Lung (tissue), 12 donors: ENCODE measurements around the gene VWA5A. TPM values are rescaled to one million over a fixed set of nuclear protein-coding genes. Genes with fewer than 3 reads are reported as not detected.

Experiments
- ATAC-seq: fragments of 200-7000 bp; cut with Tn5 transposase; one replicate; pipeline ENCODE4 v1.9.1; 2020; ENCODE audit warnings: moderate number of reproducible peaks; ENCODE audit not compliant: insufficient read depth, low FRiP score
- DNase-seq, 3 donors: peaks; one replicate each; pipeline ENCODE4 v3.0.0-alpha.2; 2013 to 2017
- H3K27ac ChIP-seq, 2 donors: one replicate each; pipeline ENCODE4 v1.5.1; 2013; ENCODE audit warnings: mild to moderate bottlenecking in 2 of 2, moderate library complexity in 2 of 2, control low read depth in 1 of 2, inconsistent platforms in 1 of 2, low read depth in 1 of 2, low read length in 1 of 2
- H3K27me3 ChIP-seq, 3 donors: one replicate each; pipeline ENCODE4 v1.5.1; 2013; ENCODE audit warnings: low read length in 2 of 3; ENCODE audit not compliant: control insufficient read depth in 3 of 3, insufficient read depth in 3 of 3
- H3K36me3 ChIP-seq, 4 donors: one replicate each; pipeline ENCODE4 v1.5.1; 2013; ENCODE audit warnings: low read length in 4 of 4, mild to moderate bottlenecking in 1 of 4, moderate library complexity in 1 of 4; ENCODE audit not compliant: control insufficient read depth in 4 of 4, insufficient read depth in 4 of 4
- H3K4me1 ChIP-seq, 5 donors: one replicate each; pipeline ENCODE4 v1.5.1; 2013; ENCODE audit warnings: low read length in 5 of 5, mild to moderate bottlenecking in 2 of 5, moderate library complexity in 1 of 5; ENCODE audit not compliant: control insufficient read depth in 5 of 5, insufficient read depth in 5 of 5
- H3K4me3 ChIP-seq: one replicate; pipeline ENCODE4 v1.5.1; 2013; ENCODE audit warnings: mild to moderate bottlenecking, control low read depth, moderate library complexity
- H3K9ac ChIP-seq, 2 donors: one replicate each; pipeline ENCODE4 v1.5.1; 2013; ENCODE audit warnings: low read length in 2 of 2, control low read depth in 1 of 2; ENCODE audit not compliant: insufficient read depth in 1 of 2
- H3K9me3 ChIP-seq, 4 donors: one replicate each; pipeline ENCODE4 v1.5.1; 2013; ENCODE audit warnings: low read length in 3 of 4, mild to moderate bottlenecking in 1 of 4, moderate library complexity in 1 of 4; ENCODE audit not compliant: control insufficient read depth in 4 of 4, insufficient read depth in 3 of 4
- WGBS, 2 donors: extraction: QIAGEN DNeasy Blood & Tissue Kit; methylation state at CpG; one replicate each; pipeline ENCODE4 v1.1.7; 2013; 5-methylcytosine and 5-hydroxymethylcytosine counted together
- polyA plus RNA-seq, 2 donors: library from polyadenylated mRNA; stranded (reverse); fragments of 200-250 nt; gene quantifications; one replicate each; pipeline ENCODE4 v1.2.1, GENCODE V29; 2013
- total RNA-seq, 2 donors: library from RNA; depleted of rRNA in 1 of 2; stranded (reverse); fragments of >200 nt in 1 of 2; gene quantifications; one replicate each; pipeline ENCODE4 v1.2.1, GENCODE V29; 2014 to 2021
- TF ChIP-seq, protein P1 (sequence below): IDR thresholded peaks from 2 replicates; pipeline ENCODE4 v1.5.1; 2012; ENCODE audit warnings: mild to moderate bottlenecking; ENCODE audit errors: control extremely low read depth, extremely low read depth
- donor health status: control.
- donor health status: control.
- donor health status: Bipolar disorder and iron deficiency.
- donor health status: healthy.
- donor health status: DM: yes; HTN: yes; CAD: no.

VWA5A gene
- total and polyA plus RNA-seq, 4 donors, result 20.7 to 35.8 (median 28.8) TPM

- no peak for ATAC-seq
- TF ChIP-seq, protein P1, sequence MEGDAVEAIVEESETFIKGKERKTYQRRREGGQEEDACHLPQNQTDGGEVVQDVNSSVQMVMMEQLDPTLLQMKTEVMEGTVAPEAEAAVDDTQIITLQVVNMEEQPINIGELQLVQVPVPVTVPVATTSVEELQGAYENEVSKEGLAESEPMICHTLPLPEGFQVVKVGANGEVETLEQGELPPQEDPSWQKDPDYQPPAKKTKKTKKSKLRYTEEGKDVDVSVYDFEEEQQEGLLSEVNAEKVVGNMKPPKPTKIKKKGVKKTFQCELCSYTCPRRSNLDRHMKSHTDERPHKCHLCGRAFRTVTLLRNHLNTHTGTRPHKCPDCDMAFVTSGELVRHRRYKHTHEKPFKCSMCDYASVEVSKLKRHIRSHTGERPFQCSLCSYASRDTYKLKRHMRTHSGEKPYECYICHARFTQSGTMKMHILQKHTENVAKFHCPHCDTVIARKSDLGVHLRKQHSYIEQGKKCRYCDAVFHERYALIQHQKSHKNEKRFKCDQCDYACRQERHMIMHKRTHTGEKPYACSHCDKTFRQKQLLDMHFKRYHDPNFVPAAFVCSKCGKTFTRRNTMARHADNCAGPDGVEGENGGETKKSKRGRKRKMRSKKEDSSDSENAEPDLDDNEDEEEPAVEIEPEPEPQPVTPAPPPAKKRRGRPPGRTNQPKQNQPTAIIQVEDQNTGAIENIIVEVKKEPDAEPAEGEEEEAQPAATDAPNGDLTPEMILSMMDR, result no peak
- peaks cover 0 to 7% (median 0%) of the 10 kb centered on the region in 4 donors for H3K9me3 ChIP-seq
- no peak overlapping the region for H3K9ac ChIP-seq
- H3K36me3 ChIP-seq, result no peaks in the 10 kb centered on the region
- H3K4me1 ChIP-seq, result no peaks in the 10 kb centered on the region
- no peak overlapping the region for H3K4me3 ChIP-seq
- H3K27me3 ChIP-seq, result no peaks in the 10 kb centered on the region
- DNase-seq, result no peak
- H3K27ac ChIP-seq, result no peak overlapping the region
- WGBS, 2 donors, result 75 to 88% methylated on average over 2 of the region's 2 CpGs
Observed at GRCh38 chr11:124153821-124154220, 38.6 kb downstream of the VWA5A start.

DNA sequence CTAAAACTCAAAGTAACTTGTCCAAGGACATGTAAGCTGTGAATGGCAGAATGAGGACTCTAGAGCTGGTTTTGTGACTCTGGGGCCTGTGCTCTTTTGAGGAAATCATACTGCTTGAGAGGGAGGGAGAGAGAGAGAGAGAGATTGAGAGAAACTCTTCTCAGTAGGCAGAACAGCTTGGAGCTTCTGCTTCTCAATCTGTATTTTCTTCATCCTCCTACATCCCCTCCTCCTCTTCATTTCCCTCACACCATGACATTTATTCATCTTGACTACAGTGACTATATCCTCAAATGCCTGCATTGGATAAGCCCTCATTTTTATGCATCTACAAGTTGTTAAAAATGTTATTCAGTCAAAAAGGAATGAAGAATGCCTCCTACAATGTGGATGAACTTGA lies 44.2 kb downstream of the VWA5A start:
- no peaks in the 10 kb centered on the region for H3K4me1 ChIP-seq
- peaks cover 0 to 6% (median 0%) of the 10 kb centered on the region in 4 donors for H3K9me3 ChIP-seq
- no peak overlapping the region for H3K9ac ChIP-seq
- DNase-seq (no peak), ATAC-seq (no peak)
- H3K36me3 ChIP-seq, result no peaks in the 10 kb centered on the region
- no peak overlapping the region for H3K27ac ChIP-seq
- no peaks in the 10 kb centered on the region for H3K27me3 ChIP-seq
- H3K4me3 ChIP-seq, result no peak overlapping the region
- TF ChIP-seq, protein P1, result no peak

GRCh38 chr11:124160986-124161385 lies 45.7 kb downstream of the VWA5A start:
- Histone ChIP-seq H3K9ac (no peak overlapping the region), H3K27me3 (no peaks in the 10 kb centered on the region), H3K27ac (no peak overlapping the region), H3K9me3 (peaks cover 0 to 6% (median 0%) of the 10 kb centered on the region in 4 donors), H3K4me3 (no peak overlapping the region), H3K4me1 (no peaks in the 10 kb centered on the region), H3K36me3 (no peaks in the 10 kb centered on the region)
- DNase-seq (no peak), ATAC-seq (no peak)
- WGBS, 2 donors, result 73 to 84% methylated on average over 5 of the region's 5 CpGs
- TF ChIP-seq, protein P1, result no peak

DNA sequence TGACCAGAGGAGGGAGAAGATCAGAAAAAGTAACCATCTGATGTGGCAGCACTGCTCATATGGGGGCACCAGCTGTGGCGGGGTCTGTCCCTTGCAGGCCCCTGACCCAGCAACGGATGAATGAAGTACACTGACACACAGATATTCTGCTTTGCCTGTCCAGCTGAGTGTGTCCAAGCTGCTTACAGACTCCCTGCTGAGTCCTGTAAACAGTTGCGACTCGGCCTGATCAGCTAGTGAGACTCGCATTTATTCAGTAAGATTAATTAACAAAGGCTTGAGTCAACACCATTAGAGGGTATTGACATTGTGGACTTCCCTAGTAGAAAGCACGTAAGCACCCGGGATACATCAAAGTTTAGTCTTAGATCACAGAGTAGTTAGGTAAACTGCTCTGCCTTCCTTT lies 52.6 kb downstream of the VWA5A start:
- Histone ChIP-seq H3K9ac (no peak overlapping the region), H3K4me3 (no peak overlapping the region), H3K9me3 (no peaks in the 10 kb centered on the region), H3K4me1 (no peaks in the 10 kb centered on the region), H3K36me3 (no peaks in the 10 kb centered on the region), H3K27ac (no peak overlapping the region), H3K27me3 (no peaks in the 10 kb centered on the region)
- ATAC-seq (no peak), DNase-seq (no peak)
- TF ChIP-seq, protein P1, result no peak
- 52 to 85% methylated on average over 7 of the region's 7 CpGs for WGBS, 2 donors
